ENCODE results near the gene KRT73.

The KRT73 gene

GRCh38 chr12:52573743-52574142 lies 44.6 kb downstream of the KRT73 start, which contains the start of gene KRT74:
TSS of gene KRT74 (minus strand) at chr12:52573843. CDS start at chr12:52573777, 66 bp downstream.
- no peak for TF ChIP-seq CTCF (IDR thresholded peaks at IDR 0.05; ENCODE audit: low read depth, low read length, missing control alignments)
- no peak for DNase-seq (ENCODE audit: extremely low read depth, low read depth)

DNA sequence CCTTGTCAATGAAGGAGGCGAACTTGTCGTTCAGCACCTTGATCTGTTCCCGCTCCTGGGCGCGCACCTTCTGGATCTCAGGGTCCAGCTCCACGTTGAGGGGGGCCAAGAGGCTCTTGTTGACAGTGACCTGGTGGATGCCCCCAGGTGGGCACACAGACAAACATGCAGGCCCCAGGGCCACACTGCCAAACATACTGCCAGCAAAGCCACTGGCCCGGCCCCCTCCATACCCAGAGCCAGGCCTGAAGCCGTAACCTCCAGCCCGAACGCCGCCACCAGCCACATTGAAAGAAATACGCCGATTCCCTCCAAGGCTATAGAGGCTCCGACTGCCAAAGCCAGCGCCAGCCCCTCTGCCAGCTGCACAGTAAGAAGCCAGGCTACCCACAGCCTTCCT lies 45.1 kb downstream of the KRT73 start:
- TF ChIP-seq CTCF (IDR thresholded peaks at IDR 0.05; ENCODE audit: low read depth, low read length, missing control alignments), result no peak
- DNase-seq (ENCODE audit: extremely low read depth, low read depth), result no peak
- H3K4me3 ChIP-seq (replicated peaks; ENCODE audit: low read depth, low read length), result no peak overlapping the region

More at GRCh38 chr12:52573743-52574142, 44.6 kb downstream of the KRT73 start, which contains the start of gene KRT74:
- H3K4me3 ChIP-seq (replicated peaks; ENCODE audit: low read depth, low read length), result no peak within 1 kb of the TSS

GRCh38 chr12:52570511-52570910 lies 47.8 kb downstream of the KRT73 start:
- no peak overlapping the region for H3K4me3 ChIP-seq (replicated peaks; ENCODE audit: low read depth, low read length)
- no peak for DNase-seq (ENCODE audit: extremely low read depth, low read depth)
- no peak for TF ChIP-seq CTCF (IDR thresholded peaks at IDR 0.05; ENCODE audit: low read depth, low read length, missing control alignments)

DNA sequence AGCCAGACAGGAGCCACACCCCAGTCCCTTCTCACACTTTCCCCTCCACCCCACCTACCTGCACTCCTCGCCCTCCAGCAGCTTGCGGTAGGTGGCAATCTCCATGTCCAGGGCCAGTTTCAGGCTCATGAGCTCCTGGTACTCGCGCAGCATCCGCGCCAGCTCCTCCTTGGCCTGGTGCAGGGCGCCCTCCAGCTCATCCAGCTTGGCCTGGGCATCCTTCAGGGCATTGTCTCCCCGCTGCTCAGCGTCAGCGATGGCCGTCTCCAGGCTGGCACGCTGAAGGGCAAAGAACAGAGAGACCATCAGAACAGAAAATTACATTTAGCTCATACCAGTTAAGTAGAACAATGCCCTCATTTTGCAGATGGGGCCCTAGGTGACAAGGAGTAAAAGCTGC lies 50.2 kb downstream of the KRT73 start:
- no peak for DNase-seq (ENCODE audit: extremely low read depth, low read depth)
- H3K4me3 ChIP-seq (replicated peaks; ENCODE audit: low read depth, low read length), result no peak overlapping the region
- TF ChIP-seq CTCF (IDR thresholded peaks at IDR 0.05; ENCODE audit: low read depth, low read length, missing control alignments), result no peak

GRCh38 chr12:52566847-52567291 lies 51.5 kb downstream of the KRT73 start:
- no peak for DNase-seq (ENCODE audit: extremely low read depth, low read depth)
- TF ChIP-seq CTCF (IDR thresholded peaks at IDR 0.05; ENCODE audit: low read depth, low read length, missing control alignments), result no peak
- no peak overlapping the region for H3K4me3 ChIP-seq (replicated peaks; ENCODE audit: low read depth, low read length)

- DNase-seq (ENCODE audit: extremely low read depth, low read depth), result no peak
- no peak overlapping the region for H3K4me3 ChIP-seq (replicated peaks; ENCODE audit: low read depth, low read length)
- no peak for TF ChIP-seq CTCF (IDR thresholded peaks at IDR 0.05; ENCODE audit: low read depth, low read length, missing control alignments)
Measured at GRCh38 chr12:52564582-52564981, 53.8 kb downstream of the KRT73 start.

- no peak for DNase-seq (ENCODE audit: extremely low read depth, low read depth)
- peak; percentile 39 for TF ChIP-seq CTCF (IDR thresholded peaks at IDR 0.05; ENCODE audit: low read depth, low read length, missing control alignments)
- H3K4me3 ChIP-seq (replicated peaks; ENCODE audit: low read depth, low read length), result no peak overlapping the region
Measured at GRCh38 chr12:52561880-52562449, 56.4 kb downstream of the KRT73 start.
